HG03520 (cell line): Measurements from ENCODE around the gene PRSS3.
A peak's percentile ranks its signal among the peaks of the same experiment; 100 is the strongest.
"Not testable (repeated sequence)": the region's sequence is repeated elsewhere in the genome, so short reads cannot be mapped to it uniquely, and the experiment has no call there.

Experiments used
- ATAC-seq: cut with Tn5 transposase; IDR thresholded peaks from one replicate; pipeline ENCODE4 v1.9.1; 2021; ENCODE audit warnings: mild to moderate bottlenecking, moderate library complexity; ENCODE audit not compliant: unreplicated experiment

PRSS3 gene

DNA sequence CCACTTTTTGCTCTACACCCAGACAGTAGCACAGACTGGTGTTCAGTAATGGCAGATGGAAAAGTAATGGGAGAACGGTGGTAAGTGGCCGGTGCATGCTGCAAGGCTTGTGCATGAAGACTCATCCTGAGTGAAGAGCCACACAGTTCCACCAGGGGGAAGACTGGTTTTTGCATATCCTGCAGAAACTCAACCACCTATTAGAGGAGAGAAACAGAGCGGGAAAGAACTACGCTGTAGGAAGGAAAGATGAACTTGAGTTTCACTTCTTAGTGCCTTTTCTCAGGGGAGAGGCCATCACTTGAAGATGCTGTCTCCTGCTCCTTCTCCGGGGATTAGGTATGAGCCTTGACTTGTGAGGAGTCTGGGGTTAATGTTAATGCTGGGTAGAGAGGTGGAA is 9.4 kb upstream of the PRSS3 start:
- no peak for ATAC-seq

DNA sequence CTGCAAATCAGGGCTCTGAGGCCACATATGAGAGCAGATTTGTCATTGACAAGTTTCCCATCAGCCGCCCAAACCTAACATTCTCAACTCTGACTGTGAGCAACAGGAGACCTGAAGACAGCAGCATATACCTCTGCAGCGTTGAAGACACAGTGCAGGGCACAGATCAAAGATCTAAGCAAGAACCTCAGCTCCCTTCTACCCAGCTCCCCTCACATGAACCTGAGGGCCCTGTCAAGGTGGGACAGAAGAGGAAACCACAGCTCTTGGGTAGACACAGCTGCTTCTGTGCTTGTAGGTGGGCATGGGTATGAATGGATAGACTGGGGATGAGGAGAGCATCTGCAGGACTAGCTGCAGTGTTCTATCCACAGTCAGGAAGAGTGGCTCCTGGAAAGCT is 8.7 kb upstream of the PRSS3 start:
- no peak for ATAC-seq

DNA sequence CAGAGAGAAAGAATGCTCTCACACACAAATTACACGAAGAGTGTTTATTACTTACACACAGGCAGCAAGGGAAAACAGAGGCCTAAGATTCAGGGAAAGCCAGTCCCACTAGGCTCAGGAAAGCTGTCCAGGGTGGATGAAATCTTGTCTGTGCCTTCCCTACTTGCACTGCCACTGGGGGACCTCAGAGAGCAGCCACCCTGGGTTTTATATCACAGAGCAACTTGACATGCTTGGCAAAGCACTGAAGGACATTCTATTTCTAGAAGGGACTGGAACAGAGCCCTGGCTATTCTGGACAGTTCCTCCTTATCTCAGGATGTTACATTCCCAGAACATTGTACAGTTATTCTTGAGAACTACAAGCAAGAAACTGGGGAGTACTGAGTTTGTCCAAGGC is 7.5 kb upstream of the PRSS3 start:
- ATAC-seq, result no peak

DNA sequence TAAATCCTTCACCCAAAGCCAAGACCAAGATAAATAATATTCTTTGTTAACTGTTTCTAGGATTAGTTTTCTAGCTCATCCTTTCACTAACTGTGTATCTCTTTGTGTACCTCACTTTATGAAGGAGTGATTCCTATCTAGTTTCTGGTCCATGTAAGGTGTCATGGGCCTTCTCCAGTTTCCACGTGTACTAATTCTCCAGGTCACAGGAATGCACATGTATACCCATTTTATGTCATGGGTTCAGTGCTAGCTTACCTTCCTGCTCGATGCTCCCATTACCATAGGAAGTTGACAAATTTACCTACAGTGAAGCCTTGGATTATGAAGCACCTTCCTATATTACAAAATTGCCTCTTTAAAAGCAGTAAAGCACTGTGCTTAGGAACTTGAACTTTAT is 5.9 kb upstream of the PRSS3 start:
- ATAC-seq, result not testable (repeated sequence)

DNA sequence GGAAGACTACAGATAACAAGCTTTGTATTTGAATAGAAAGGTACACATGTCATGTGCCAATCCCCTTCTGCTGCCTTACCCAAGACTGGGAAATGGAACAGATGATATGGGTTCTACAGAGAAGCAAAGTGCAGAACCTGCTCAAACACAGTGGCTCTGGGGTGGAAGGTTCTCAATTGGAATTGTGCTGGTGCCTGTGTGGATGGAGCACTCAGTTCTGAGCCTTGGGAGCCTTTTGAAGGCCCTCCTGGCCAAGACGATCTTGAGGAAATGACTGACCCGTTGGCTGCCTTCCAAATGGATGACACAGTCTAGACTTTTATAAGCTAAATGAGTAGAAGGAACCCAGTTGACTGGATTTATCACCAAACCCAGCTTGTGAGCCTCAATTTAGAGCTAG is 4.2 kb upstream of the PRSS3 start:
- no peak for ATAC-seq

DNA sequence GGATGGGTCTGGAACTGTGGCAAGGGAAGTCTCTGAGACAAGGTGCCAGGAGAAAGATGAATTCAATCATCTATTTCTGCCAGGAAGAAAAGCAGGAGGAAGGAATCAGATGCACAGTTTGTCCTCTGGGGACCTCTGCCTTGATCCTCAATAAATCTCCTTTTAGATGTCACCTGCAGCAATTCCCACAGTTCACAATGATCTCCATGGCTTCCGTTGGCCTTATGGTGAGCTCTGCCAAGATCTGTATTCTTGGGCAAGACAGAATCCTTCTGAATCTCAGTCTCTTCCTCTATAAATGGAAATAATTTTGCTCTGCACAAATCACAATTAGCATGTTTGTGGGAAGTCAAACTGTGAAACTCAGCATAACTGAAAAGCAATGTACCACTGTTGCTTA is 1.9 kb upstream of the PRSS3 start:
- ATAC-seq, result not testable (repeated sequence)

DNA sequence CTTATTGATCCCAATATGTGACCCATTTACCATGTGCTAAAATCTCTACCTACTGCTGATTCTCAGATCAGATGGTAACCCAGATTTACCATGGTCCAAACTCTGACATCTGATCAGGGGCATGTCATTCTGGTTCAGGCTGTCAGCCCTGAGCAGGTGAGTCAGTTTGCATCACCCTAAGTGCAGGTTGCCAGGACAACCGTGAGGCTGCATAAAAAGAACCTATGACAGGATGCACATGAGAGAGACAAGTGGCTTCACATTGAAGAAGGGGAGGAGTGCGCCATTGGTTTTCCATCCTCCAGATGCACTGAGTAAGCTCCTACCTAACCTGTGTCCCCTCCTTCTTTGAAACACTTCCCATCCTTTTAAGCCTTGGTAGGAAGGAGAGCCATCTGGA is 801 bp upstream of the PRSS3 start:
- no peak for ATAC-seq

DNA sequence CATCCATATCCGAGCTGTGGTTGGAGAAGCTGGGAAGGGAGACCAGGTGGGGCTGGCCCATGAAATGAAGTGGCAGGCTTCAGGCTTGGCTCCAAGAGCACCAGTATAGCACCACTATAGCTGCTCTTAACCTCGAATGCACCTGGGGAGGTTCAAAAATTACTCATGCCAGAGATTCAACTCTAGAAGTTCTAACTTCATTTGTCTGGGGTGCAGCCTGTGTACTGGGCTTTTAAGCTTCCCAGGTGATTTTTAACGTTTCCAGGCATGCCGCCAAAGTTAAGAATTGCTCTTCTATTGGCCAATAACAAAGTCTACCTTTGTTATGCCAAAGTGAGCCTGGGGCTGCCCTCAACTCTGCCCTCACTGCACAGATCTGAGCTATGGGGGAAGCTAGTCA is 458 bp downstream of the PRSS3 start:
- no peak for ATAC-seq

DNA sequence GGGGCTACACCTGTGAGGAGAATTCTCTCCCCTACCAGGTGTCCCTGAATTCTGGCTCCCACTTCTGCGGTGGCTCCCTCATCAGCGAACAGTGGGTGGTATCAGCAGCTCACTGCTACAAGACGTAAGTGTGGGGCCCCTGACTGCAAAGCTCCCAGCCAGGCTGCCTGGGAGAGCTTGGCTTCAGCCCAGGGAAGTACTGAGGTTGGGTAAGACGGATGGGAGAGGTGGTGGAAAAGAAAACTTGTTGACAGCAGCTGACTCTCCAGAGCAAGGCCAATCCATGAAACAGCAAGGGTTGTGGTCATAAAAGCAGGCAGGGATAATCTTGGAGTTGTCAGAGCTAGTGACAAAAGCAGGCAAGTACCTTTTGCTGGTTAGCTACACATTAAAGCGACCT is 1.3 kb downstream of the PRSS3 start:
- ATAC-seq, result not testable (repeated sequence)

DNA sequence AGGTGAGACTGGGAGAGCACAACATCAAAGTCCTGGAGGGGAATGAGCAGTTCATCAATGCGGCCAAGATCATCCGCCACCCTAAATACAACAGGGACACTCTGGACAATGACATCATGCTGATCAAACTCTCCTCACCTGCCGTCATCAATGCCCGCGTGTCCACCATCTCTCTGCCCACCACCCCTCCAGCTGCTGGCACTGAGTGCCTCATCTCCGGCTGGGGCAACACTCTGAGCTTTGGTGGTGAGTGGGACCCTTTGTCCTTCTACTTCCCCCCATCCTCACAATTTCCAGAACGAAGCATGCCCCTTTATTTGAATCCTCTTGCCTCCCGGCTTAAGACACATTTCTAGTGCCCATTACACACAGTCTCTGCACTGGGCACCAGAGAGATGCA is 2.5 kb downstream of the PRSS3 start:
- ATAC-seq, result no peak

DNA sequence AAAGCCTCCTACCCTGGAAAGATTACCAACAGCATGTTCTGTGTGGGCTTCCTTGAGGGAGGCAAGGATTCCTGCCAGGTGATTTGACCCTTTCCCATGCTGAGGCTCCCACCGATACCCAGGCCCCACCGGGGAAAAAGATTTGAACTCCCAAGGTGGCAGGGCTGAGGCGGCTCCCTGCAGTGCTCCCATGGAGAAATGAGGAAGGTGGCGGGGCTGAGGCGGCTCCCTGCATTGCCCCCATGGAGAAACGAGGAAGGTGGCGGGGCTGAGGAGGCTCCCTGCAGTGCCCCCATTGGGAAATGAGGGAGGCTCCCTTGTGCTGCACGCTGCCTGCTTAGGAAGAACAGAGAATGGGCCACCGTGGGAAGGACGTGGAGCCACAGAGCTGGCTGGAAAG is 3.2 kb downstream of the PRSS3 start:
- ATAC-seq, result no peak

DNA sequence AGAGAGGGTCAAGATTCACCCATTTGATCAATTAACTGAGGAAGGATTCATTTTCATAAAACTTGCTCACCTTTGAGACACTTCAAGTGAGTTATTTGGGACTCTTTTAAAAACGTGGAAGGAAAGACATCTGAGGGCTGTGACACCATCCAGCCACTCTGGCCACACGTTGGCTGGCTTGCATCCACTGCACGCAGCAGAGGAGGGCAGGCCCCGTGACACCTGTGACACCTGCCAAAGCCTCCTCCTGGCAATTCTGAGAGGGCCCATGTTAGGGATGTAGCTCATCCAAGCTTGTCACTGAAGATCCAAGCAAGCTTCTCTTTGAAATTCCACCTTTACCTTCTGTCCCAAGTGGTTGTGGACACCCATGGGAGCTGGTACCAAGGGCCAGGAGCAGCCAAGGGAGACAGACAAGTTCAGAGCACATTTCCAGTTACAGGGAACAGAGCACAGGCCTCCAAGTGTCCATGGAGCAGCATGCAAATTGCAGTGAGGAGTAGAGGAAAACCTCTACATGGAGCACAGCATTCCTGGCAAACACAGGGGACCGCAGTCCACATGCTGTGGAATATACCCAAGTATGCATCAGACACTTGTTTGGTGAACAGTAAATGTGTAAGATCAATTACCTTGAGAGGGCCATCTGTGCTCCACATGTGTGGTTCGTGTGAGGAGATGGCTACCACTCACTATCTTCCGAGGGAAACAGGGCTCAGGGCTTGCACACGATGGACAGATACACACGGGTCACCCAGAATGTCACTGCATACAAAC is 4.8 kb downstream of the PRSS3 start:
- no peak for ATAC-seq

DNA sequence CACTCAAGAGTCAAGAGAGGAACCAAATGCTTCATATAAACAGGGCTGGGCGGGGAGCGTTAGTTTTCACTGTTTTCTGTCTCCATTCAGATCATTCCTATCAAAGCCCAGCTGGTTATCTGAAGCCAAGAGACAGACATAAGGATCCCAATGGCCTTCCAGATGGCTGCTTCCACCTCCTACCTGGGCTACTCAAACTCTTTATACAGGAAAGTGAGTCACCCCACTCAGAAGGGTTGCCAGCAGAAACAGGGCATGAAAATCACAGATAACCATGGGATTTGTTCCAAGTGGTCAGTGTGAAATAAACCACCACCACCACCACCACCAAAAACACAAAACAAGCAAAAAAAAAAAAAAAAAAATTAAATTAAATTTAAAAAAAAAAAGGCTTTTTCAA is 5.5 kb downstream of the PRSS3 start:
- ATAC-seq, result no peak

DNA sequence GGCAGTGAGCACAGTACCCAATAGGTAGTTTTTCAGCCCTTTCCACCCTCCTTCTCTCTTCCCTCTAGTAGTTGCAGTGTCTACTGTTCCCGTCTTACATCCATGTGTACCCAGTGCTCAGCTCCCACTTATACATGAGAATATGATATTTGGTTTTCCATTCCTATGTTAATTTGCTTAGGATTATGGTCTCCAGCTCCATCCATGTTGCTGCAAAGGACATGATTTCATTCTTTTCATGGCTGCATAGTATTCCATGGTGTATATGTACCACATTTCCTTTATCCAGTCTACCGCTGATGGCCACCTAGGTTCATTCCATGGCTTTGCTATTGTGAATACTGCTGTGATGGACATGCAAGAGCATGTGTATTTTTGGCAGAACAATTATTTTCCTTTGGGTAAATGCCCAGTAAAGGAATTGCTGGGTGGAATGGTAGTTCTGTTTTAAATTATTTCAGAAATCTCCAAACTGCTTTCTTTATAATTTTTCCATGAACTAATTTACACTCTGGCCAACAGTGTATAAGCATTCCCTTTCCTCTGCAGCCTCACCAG is 6.7 kb downstream of the PRSS3 start:
- ATAC-seq, result not testable (repeated sequence)

DNA sequence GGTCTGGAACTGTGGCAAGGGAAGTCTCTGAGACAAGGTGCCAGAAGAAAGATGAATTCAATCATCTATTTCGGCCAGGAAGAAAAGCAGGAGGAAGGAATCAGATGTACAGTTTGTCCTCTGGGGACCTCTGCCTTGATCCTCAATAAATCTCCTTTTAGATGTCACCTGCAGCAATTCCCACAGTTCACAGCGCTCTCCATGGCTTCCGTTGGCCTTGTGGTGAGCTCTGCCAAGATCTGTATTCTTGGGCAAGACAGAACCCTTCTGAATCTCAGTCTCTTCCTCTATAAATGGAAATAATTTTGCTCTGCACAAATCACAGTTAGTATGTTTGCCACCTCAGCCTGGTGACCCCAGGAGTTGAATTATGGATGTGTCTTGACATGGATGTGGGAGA is 8.8 kb downstream of the PRSS3 start:
- ATAC-seq, result not testable (repeated sequence)

DNA sequence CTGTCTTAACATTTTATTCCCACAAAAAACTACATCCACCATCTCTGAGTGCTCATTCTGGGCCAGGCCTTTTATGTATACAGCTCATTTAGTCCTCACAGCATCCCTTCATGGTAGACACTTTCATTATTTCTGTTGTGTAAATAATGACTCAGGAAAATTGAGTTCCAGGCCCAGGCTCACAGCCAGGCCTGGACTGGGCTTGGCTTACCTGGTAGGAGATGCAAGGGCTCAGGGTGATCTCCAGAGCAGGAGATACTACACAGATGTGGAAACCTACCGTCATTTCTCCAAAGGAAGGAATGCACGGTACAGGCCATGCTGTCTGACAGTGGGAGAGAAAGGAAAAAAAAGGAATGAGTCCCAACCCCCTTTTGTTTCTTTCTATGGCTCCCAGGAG is 11.8 kb downstream of the PRSS3 start:
- not testable (repeated sequence) for ATAC-seq

DNA sequence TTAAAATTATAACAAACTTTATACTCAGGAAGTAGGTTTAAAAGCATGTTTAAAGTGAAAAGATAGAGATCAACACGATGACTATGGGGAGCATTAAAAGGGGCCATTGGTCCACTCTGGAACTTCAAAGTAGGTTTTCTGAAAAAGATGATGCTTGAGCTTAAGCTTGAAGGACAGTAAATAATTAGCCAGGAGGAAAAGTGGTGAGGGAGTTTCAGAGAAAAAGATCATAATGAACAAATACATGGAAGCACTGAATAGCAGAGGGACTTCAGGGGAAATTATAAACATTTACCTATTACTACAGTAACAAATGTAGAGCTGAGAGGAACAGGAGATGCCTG is 13.6 kb downstream of the PRSS3 start:
- ATAC-seq, result not testable (repeated sequence)

DNA sequence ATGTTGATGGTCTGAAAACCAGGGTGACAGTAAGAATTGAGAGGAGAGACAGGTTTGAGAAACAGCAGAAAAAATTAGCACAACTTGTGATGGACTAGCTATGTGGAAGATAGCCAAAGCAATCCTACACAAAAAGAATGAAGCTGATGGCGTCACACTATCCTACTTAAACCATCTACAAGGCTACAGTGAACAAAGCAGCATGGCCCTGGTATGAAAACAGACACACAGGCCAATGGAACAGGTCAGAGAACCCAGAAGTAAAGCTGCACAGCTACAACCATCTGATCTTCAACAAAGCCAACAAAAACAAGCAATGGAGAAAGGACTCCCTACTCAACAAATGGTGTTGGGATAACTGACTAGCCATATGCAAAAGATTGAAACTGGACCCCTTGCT is 14.1 kb downstream of the PRSS3 start:
- ATAC-seq, result no peak

DNA sequence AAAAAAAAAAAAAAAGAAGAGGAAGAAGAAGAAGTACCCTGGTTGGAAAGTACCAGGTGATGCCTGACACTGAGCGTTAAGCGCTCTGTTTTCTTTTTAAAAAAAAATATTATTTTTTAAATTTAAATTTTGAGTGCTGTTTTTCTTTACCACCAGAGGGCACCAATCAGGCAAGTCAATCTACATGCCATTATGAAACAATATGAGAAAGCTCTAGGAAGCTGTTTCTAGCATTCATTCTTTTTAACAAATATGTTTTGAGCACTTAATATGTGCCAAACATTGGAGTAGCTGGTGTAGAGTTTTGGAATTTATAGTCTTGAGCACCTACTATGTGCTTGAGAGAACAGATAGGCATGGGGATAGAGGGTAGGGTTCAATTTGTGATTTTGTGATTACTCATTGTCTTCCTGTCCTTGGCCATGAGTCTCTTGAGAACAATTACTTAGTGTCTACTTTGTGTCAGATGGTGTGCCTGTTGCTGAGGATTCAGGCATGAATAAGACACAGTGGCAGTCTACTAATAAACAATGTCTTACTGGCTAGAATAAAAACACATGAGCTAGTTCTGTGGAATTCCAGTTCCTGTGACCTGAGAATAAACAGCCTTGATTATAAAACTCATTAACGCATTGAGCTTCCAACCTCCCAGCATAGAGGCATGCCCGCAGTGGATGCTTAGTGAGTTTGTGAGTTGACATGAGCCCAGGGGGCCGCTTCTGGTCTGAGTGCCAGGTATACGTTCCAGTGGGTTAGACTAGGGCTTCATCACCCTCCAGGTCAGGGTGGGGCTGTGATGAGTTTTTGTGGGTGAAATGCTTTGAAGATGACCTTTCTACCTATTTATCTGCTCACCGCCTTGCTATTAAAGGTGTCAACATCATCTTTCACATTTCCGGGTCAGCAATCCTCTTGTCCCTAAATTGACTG is 18.6 kb downstream of the PRSS3 start:
- no peak for ATAC-seq

DNA sequence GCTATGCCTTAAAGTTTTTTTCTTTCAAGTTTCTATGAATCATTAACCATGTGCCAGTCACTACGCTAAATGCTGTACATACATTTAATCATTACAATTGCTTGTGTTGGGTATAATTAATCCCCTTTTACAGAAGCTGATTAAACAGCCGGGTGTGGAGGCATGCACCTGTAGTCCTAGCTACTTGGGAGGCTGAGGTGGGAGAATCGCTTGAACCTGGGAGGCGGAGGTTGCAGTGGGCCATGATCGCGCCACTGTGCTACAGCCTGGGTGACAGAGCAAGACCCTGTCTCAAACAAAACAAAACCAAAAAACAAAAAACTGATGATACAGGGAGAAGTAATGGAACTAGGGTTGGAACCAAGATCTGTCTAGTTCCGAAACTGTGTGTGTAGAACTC is 20.4 kb downstream of the PRSS3 start:
- ATAC-seq, result no peak

DNA sequence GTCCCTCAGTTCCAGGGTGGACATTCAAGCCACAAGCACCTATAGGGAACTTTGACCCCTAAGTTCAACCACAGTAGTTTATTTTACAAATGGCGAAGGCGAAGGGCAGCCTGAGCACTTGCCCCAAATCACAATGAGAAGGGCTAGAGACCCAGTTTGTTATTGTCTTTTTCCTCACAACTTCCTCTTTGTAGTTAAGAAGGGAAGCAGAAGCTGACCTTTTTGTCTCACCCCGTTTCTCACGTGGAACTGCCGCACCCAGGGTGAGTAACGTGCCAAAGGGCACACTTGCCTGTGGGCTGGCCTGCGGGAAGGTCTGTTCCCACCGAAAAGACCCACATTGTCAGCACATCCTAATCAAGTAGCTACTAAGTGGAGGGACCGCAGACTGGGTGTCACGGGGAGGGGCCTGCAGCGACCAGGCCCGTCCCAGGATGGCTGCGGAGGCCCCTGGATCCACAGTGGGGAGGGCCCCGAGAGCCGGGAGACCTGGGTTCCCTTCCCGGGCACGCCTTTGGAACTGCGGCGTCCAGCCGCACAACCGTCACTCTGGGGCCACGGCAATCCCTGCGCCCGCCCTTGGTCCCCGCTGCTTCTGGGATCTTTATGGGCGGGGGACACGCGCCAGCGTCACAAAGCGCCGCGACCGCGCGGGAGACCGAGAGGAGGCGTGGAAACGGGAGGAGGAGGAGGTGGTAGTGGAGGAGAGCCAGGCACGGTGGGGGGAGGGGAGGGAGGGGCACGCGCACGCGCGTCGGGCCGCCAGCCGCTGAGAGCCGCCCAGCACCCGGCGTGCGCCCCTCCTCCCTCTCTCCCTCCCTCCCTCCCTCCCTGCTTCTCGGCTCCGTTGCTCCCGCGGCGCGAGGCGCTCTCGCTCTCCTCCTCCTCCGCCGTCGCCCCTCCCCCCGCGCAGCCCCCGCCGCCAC is 21.2 kb downstream of the PRSS3 start, which contains the start of gene UBE2R2:
Gene UBE2R2, plus strand, starts transcription at position 834 of the 926 bp plus-strand sequence. CDS start 598 bp downstream, outside the sequence.
- ATAC-seq, result peak; percentile 34
